Measurements from ENCODE around the gene AFF3.
"Not testable (repeated sequence)": the region's sequence is repeated elsewhere in the genome, so short reads cannot be mapped to it uniquely, and the experiment has no call there.

AFF3 gene

DNA sequence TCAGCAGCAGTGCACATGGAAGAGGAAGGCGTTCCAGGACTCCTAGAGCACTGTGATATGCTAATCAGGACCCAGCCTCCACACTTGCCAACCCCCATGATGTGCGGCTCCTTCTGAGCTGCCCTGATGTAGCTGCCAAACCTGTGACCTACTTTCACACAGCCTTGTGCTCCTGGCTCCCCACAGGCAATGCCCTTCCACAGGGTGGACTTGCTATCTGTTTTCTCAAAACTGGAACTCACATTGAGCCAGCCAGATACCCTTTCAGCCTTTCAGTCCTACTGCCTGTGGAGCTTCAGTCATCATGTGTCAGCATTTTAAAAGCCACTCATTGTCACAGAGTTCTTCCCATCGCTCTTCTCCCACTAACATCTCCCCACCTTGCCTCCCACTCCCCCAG lies 181.6 kb downstream of the AFF3 start:
- DNase-seq (ENCODE audit: low spot score) = no peak

GRCh38 chr2:99960291-99960690 lies 182.1 kb downstream of the AFF3 start:
- DNase-seq (ENCODE audit: low spot score) = no peak

DNA sequence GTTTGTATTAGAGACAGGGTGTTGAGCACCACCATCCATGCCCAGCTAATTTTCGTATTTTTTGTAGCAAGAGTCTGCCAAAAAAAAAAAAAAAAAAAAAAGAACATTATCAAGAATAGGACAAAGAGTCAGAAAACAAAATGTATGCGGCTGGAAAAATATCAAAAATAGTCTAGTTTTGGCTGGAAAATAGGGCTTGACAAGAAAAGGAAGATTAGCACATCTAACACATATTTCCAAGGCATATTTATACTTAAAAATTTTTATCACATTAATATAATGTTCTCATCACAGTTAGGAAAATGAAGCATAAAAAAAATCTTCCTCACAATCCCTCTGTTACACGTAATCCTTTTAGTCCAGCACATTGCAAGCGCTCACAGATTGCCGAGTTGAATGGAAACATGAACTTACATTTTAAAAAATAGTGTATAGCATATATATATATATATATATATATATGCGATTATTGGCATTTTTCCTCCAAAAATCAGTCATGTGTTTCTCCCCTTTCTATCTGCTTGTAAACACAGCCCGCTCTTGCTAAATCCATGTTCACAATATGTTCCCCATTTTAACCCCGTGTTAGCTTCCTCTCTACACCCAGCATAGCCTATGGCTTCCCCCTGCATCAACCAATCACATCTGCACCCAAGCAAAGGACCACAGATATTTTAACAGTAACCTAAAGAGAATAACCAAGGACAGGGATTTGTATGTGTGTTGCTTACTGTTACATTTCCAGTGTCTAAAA lies 183.0 kb downstream of the AFF3 start:
- no peak for DNase-seq (ENCODE audit: low spot score)

DNA sequence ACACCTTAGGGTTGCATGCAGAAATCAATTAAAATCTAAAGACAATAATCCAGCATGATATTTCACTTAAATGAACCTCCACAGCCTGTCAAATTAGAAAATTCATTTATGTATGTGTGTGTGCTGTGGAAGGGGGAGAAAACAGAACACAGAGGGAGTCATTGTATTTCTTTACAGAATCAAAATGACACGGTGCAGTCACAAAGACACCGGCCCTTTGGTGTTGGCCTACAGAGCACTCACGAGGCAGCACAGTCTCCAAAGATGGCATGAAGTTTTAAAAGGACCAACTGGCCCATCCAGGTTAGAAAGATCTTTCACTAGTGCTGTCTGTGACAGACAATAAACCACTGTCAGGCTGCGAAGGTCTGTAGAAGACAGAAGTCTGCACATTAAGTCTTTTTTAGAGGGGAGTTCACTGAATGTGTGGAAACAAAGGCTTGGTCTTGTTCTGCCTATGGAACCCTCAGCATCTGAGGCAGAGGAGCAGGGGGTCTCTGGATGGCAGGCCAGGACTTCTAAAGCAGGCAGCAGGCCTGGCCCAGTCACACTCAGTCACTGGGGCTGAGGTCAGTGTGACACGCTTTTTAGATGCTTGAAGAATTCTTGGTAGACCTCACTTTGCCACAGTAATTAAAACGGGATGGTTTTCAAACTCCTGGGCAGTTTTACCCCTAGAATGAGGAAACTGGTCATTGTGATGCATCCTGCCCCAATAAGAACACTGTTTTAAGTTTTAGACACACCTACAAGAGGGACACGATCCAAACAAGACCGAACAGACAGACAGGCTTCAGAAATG lies 184.9 kb downstream of the AFF3 start:
- DNase-seq (ENCODE audit: low spot score) = no peak

GRCh38 chr2:99956232-99957030 lies 186.0 kb downstream of the AFF3 start:
- no peak for DNase-seq (ENCODE audit: low spot score)

DNA sequence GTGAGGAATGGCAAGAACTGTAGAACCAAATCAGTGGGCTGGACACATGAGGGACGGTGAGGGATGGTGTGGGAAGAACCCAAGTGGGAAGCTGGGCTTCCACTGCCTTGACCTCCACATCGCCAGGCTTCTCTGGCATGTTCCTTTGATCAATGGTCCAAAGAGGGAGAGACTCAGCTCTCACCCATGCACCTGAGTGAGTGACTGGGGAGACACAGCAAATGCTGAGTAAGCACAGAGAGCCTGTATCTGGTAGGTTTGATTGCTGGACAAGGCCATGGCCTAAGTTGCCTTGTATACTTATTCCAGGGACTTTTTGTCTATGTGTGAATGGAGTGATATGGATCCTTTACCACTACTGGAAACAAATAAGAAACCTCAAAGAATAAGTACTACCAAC lies 188.6 kb downstream of the AFF3 start:
- DNase-seq (ENCODE audit: low spot score) = no peak

- DNase-seq (ENCODE audit: low spot score) = no peak
These were observed 192.4 kb downstream of the AFF3 start for GRCh38 chr2:99949963-99950362.

DNA sequence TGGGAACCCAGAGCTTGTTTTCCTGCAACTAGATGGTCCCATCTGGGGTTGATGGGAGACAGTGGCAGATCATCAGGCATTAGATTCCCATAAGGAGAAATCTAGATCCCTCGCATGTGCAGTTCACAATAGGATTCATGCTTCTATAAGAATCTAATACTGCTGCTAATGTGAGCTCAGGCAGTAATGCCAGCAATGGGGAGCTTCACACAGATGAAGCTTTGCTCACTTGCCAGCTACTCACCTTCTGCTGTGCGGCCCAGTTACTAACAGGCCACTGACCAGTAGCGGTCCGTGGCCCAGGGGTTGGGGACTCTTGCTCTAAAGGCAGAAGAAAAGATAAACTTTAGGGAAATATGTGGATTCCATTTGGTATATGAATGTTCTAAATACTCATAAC lies 192.9 kb downstream of the AFF3 start:
- no peak for DNase-seq (ENCODE audit: low spot score)

- DNase-seq (ENCODE audit: low spot score) = no peak
These were observed 194.4 kb downstream of the AFF3 start for GRCh38 chr2:99948010-99948409.

- DNase-seq (ENCODE audit: low spot score) = not testable (repeated sequence)
These were observed 195.0 kb downstream of the AFF3 start for GRCh38 chr2:99947366-99947765.

DNA sequence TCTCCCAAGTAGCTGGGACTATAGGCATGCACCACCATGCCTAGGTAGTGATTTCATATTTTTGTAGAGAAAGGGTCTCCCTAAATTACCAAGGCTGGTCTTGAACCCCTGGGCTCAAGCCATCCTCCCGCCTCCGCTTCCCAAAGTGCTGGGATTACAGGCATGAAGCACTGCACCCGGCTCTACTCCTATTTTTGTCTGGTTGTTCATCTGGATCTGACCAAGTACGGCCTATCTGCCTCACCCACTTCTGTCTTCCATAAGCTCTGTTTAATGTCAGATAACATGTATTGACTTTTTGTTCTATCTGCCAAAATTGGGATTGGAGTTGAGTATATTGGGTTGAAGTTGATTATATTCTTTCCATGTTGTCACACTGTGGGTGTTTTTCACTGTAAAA lies 198.4 kb downstream of the AFF3 start:
- no peak for DNase-seq (ENCODE audit: low spot score)

DNA sequence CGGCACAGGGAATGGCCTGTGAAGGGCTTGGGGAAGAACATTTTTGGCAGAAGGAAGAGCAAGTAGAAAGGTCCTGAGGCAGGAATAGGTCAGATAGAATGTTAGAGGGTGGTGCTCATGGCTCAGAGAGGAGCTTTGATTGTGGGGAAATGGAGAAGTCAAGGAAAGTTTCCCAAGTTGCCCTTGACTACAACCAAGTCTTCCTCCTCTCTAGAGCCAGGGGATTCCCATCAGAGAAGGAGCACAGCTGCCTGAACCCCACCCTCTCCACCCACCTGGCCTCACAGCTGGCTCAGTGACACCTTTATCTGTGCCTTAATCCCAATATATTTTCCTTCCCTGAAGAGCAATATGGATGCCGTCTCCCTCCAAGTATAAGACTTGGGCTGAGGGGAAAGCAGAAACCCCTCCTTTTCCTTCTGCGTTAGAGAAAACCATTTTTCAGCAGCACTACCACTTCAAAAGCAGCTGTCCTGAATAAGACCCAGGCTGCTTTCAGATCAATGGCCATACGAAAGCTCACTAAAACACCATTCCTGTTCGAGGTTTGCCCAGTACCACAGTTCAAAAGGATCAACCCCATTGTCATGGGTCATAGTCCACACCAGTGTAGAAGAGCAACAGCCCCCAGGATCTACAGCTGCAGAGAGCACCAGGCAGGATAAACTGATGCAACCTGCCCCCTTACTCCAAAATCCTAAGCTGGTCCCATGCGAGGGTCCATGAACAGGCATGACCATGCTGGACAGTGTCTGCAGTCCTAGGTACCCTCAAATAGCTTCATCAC lies 199.6 kb downstream of the AFF3 start:
- no peak for DNase-seq (ENCODE audit: low spot score)

DNA sequence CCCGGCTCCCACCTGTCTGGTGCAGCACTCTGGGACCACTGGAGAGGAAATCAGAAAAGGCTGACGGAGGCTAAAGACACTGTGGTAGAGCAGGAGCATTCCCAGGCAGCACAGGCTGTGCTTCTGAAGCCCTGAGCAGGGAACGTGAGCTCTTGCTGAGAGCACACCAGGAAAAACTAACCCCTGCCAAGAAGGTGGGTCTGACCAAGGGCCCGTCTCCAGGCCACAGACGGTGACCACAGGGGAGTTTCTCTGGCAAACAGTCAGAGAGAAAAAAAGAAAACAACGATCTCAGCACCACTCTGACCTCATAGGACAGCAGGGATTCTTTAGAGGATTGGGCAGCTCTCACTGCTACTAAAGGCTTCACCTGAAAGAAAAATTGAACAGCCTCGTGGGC lies 201.4 kb downstream of the AFF3 start:
- no peak for DNase-seq (ENCODE audit: low spot score)

DNA sequence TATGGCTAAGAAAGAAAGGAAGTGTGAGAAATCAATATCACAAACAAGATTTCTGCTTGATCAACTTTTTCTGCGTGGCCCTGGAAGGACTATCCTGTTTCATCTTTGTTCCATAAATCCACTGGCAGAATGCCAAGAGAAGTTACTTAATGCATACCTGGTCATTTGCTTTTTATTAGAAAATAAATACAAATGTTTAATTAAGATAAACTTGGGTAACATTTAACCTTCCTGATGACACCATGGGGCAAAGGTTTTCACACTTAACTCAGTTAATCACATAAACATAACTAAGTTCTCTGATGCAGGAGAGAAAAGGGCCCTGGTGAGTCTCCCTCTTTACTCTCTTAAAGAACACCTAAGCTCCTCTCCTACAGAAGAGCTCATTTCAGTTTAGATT lies 203.3 kb downstream of the AFF3 start:
- DNase-seq (ENCODE audit: low spot score) = no peak

DNA sequence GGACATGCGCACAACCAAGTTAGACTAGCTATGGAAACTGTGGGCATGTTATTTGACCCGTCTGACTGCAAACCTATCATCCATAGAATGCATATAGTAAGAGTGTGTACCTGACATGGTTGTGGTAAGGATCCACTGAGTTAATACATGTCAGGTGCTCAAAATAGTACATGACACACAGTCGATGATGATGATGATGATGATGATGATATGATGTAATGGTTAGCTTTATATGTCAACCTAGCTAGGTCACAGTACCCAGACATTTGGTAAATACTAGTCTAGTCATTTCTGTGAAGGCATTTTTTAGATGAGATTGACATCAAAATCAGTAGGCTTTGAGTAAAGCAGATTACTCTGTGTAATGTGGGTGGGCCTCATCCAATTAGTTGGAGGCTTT lies 204.1 kb downstream of the AFF3 start:
- DNase-seq (ENCODE audit: low spot score) = no peak

DNA sequence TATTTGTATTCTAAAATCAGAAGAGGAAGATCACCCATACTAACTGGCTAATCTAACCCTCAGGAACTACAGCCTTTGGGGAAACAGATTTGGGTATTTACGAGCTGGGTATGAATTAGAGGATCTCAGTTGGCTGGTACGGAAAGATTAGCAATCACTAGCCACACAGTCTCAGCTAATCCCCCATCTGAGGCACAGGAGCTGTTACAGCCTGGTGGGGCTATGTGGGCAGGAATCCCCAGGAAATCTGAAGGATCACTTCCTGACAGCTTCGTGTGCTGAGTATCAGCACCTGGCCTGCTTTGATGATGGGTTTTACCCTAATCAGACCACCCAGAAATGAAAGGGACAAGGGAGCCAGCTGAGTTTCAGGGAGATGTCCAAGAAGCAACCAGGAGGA lies 206.3 kb downstream of the AFF3 start:
- no peak for DNase-seq (ENCODE audit: low spot score)

DNA sequence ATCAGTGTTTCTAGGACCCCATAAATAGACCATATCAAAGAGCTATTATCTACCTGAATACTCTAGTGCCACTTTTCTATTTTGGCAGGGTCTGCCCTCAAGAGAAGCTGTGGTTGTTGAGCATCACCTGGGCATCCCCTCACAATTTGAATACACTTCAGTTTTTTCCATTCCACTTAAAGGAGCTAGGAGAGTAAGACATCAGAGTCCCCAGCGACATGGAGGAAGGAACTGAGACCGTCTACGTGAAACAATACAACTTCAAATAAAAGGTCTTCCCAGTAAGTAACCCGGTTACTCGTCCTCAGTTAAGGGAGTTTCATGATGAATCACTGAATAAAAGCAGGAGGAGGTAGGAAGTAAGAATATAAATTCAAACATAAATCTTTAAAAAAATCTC lies 206.7 kb downstream of the AFF3 start:
- DNase-seq (ENCODE audit: low spot score) = no peak

GRCh38 chr2:99933894-99934650 lies 208.3 kb downstream of the AFF3 start:
- no peak for DNase-seq (ENCODE audit: low spot score)

DNA sequence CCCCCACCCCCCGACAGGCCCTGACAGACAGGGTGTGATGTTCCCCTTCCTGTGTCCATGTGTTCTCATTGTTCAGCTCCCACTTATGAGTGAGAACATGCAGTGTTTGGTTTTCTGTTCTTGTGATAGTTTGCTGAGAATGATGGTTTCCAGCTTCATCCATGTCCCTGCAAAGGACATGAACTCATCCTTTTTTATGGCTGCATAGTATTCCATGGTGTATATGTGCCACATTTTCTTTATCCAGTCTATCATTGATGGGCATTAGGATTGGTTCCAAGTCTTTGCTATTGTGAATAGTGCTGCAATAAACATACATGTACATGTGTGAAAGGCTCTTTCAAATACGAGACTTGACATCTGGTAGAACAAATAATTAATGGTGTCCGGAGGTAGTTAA lies 208.9 kb downstream of the AFF3 start:
- DNase-seq (ENCODE audit: low spot score) = not testable (repeated sequence)

DNA sequence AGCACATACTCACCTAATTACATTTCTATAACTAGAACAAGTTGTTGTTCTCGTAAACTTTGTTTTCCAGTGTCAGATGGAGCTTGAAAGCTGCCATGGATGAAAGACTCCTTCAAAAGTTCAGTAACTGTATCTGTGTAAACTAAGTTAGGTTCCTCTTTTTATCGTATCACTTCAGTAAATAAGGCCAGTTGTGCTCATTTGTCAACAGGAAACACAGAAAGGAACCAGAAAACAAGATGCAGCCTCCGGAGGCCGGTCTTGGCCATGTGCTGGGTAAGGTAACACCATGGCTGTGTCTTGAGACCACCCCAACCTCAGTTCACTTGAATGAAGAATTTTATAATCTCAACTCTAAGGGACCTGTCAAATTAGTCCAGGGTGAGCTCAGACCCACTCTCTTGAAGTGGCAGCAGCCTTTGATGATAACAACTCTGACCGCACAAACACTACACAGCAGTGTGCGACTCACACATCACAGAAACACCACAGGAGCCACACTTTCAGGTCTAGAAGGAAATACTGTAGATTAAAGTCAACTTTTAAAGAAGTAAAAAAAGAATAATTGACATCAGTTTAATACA lies 213.8 kb downstream of the AFF3 start:
- DNase-seq (ENCODE audit: low spot score) = no peak

GRCh38 chr2:99927690-99928207 lies 214.6 kb downstream of the AFF3 start:
- DNase-seq (ENCODE audit: low spot score) = not testable (repeated sequence)

Measured in kidney capillary endothelial cell (primary cell).